ENCODE data around the gene POLR2B.

Gene POLR2B

DNA sequence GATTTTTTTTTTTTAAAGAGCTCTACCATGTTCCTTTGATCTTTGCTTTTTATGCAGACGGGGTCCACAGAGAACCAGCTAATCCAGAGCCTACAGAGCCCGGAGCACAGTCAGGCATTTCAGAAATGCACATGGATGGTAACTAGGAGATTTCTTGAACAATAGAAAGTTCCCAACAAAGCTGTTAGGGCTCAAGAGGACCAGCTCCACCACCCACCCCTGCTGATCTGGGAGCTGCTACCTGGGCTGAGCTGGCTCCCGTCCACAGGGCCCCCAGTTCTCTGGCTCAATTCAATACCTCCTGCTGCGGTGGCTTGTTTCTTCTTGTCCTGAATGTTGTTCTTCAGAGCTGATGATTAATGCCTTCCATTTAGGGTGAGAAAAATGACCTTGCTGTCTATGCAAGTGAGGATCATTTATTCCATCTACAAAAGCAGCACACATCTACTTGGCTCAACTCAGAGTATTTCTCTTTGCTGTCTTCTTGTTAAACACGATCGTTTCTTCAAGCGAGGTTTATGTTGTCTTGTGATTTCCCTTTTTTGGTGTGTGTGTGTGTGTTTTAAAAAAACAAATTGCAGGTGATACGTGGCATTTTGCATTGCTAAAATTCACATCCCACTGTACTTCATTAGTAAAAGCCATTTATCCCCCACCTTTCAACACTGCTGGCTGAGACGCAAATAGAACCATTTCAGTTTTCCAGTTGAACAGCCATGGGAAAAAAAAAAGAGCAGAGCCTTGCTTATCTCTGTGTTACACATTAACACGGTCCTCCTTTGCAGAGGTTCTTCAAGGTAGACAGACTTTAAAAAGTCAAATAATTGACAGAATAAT is 100.2 kb downstream of the POLR2B start:
- no peak for DNase-seq (ENCODE audit: low read depth in 2 of 2, low spot score in 1 of 2)
